Endothelial cell (in vitro differentiated cells): Measurements from ENCODE around the gene RPGR. TPM values are rescaled to one million over a fixed set of nuclear protein-coding genes. Genes with fewer than 3 reads are reported as not detected.

Experiments used
- DNase-seq: peaks from one replicate; pipeline ENCODE4 v3.0.0; 2021; ENCODE audit warnings: low spot score
- H3K27ac Mint-ChIP-seq: one replicate; pipeline ENCODE4 v1.8.0; 2021; ENCODE audit warnings: mixed read lengths, inconsistent platforms; ENCODE audit not compliant: unreplicated experiment
- H3K27me3 Mint-ChIP-seq: one replicate; pipeline ENCODE4 v1.8.0; 2021; ENCODE audit warnings: mild to moderate bottlenecking, moderate library complexity, mixed read lengths, inconsistent platforms; ENCODE audit not compliant: unreplicated experiment
- H3K36me3 Mint-ChIP-seq: one replicate; pipeline ENCODE4 v1.8.0; 2021; ENCODE audit warnings: mild to moderate bottlenecking, low read depth, mixed read lengths, inconsistent platforms; ENCODE audit not compliant: unreplicated experiment
- H3K4me1 Mint-ChIP-seq: one replicate; pipeline ENCODE4 v1.8.0; 2021; ENCODE audit warnings: mild to moderate bottlenecking, mixed read lengths, inconsistent platforms; ENCODE audit not compliant: unreplicated experiment
- H3K4me3 Mint-ChIP-seq: one replicate; pipeline ENCODE4 v1.8.0; 2021; ENCODE audit warnings: mild to moderate bottlenecking, mixed read lengths, inconsistent platforms; ENCODE audit not compliant: unreplicated experiment
- H3K9me3 Mint-ChIP-seq: one replicate; pipeline ENCODE4 v1.8.0; 2021; ENCODE audit warnings: mixed read lengths, inconsistent platforms; ENCODE audit not compliant: unreplicated experiment
- CTCF ChIP-seq: fragments of 200-600 bp; sonication (generic); IDR thresholded peaks from one replicate; pipeline ENCODE4 v1.5.0; 2021; ENCODE audit warnings: antibody characterized with exemption; ENCODE audit not compliant: unreplicated experiment
- total RNA-seq: library from RNA; stranded (reverse); fragmentation: NEBNext Ultra II Directional; extraction: Animal tissue kit (Norgen Biotek cat#: 25700); gene quantifications from one replicate; pipeline ENCODE4 v1.2.1, GENCODE V29; 2021; ENCODE audit not compliant: unreplicated experiment

The RPGR gene
- total RNA-seq, 1 donor from 2014 or later, result 17.2 TPM

- H3K4me1 Mint-ChIP-seq, result peaks cover 13% of the 10 kb centered on the region
- H3K36me3 Mint-ChIP-seq, result no peaks in the 10 kb centered on the region
- no peak for DNase-seq
- H3K9me3 Mint-ChIP-seq, result no peaks in the 10 kb centered on the region
- no peak overlapping the region for H3K27ac Mint-ChIP-seq
- no peak overlapping the region for H3K4me3 Mint-ChIP-seq
- TF ChIP-seq CTCF, result no peak
- H3K27me3 Mint-ChIP-seq, result no peaks in the 10 kb centered on the region
Measured at GRCh38 chrX:38341442-38341841, 14.1 kb upstream of the RPGR start.

GRCh38 chrX:38336538-38337240 lies 9.4 kb upstream of the RPGR start:
- no peak for TF ChIP-seq CTCF
- Mint-ChIP-seq H3K27me3 (no peaks in the 10 kb centered on the region), H3K9me3 (no peaks in the 10 kb centered on the region), H3K27ac (peak overlapping the region; percentile 57), H3K4me3 (no peak overlapping the region), H3K4me1 (peaks cover 26% of the 10 kb centered on the region), H3K36me3 (no peaks in the 10 kb centered on the region)
- no peak for DNase-seq

- Mint-ChIP-seq H3K4me3 (no peak overlapping the region), H3K27ac (no peak overlapping the region), H3K4me1 (peaks cover 22% of the 10 kb centered on the region), H3K36me3 (no peaks in the 10 kb centered on the region), H3K9me3 (no peaks in the 10 kb centered on the region), H3K27me3 (no peaks in the 10 kb centered on the region)
- no peak for DNase-seq
- TF ChIP-seq CTCF, result no peak
Measured at GRCh38 chrX:38335382-38335781, 8.1 kb upstream of the RPGR start.

DNA sequence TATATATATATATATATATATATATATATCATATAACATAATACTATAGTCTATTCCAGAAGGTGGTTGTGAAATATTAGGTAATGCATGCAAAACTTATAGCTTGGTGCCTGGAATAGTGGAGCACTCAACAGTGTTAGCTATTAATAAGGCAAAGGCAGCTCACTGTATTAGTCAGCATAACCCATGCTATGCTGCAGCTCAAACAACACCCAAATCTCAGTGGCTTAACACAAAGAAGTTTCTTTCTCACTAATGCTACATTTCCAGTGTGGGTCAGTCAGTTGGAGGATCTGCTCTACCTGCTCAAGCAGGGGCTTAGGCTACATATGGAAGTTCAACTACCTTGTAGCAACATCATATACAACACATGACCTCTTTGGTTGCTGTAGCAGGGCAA lies 5.2 kb upstream of the RPGR start:
- Mint-ChIP-seq H3K27ac (no peak overlapping the region), H3K9me3 (no peaks in the 10 kb centered on the region)

More for the DNA sequence above, 5.2 kb upstream of the RPGR start:
- Mint-ChIP-seq H3K27me3 (no peaks in the 10 kb centered on the region), H3K36me3 (no peaks in the 10 kb centered on the region), H3K4me3 (no peak overlapping the region), H3K4me1 (peaks cover 32% of the 10 kb centered on the region)
- no peak for DNase-seq
- TF ChIP-seq CTCF, result no peak
